HPDE6-E6E7 (cell line): Measurements from ENCODE around the gene NPDC1.

Source experiments
- DNase-seq: peaks from one replicate; pipeline ENCODE4 v3.0.0; 2011; ENCODE audit warnings: missing footprints; ENCODE audit errors: extremely low spot score

The NPDC1 gene, protein sequence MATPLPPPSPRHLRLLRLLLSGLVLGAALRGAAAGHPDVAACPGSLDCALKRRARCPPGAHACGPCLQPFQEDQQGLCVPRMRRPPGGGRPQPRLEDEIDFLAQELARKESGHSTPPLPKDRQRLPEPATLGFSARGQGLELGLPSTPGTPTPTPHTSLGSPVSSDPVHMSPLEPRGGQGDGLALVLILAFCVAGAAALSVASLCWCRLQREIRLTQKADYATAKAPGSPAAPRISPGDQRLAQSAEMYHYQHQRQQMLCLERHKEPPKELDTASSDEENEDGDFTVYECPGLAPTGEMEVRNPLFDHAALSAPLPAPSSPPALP

GRCh38 chr9:137046088-137046787 lies at the start of gene NPDC1:
Gene NPDC1, minus strand, starts transcription at chr9:137046177. Its CDS starts 188 bp downstream, at chr9:137045989.
- peak; percentile 88 for DNase-seq

DNA sequence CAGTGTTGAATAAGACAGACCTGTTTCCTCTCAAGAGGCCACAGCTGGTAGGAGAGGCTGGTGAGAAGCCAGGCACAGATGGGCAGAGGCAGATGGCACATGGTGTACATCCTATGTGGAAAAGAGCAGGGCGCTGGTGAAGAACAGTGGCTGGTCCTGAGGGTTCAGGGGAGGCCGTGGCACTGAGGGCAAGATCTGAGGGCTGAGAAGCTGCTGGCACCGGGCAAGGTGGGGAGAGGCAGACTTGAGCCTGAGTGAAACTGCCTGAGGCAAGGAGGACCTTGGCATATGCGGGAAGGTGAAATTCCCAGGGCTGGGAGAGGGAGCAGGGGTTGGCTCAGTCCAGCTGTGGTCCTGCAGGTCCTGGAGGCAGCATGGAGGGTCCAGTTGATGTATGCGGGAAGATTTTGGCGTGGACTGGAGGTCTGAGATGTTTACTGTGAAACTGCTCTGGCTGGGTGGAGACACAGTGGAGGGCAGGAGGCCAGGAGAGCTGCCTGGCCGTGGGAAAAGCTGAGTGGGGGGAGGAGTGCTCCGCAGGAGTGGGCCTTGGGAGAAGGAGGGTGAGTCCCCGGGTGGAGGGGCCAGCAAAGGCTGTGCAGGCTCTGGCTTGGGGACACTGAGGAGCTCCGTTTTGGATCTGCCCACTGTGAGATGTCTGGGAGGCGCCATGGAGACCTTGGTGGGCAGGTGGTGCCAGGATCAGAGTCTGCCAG lies 43.4 kb upstream of the NPDC1 start:
- no peak for DNase-seq

DNA sequence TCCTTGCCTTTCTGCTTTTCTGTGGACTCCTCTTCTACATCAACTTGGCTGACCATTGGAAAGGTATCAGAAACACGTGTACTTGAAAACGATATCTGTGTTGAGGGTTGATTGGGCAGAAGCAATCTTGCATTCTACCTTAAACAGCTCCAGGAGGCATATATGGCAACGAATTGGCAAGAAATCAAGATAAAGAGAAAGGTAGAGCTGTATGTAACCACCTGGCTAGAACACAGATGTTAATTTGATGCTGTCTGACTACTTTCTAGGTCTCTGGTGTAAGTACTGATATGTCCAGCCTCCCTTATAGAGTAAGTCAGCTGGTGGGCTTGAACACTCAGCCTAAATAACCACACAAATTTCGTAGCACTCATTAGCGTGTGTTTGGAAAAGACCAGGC lies 42.1 kb upstream of the NPDC1 start:
- no peak for DNase-seq

DNA sequence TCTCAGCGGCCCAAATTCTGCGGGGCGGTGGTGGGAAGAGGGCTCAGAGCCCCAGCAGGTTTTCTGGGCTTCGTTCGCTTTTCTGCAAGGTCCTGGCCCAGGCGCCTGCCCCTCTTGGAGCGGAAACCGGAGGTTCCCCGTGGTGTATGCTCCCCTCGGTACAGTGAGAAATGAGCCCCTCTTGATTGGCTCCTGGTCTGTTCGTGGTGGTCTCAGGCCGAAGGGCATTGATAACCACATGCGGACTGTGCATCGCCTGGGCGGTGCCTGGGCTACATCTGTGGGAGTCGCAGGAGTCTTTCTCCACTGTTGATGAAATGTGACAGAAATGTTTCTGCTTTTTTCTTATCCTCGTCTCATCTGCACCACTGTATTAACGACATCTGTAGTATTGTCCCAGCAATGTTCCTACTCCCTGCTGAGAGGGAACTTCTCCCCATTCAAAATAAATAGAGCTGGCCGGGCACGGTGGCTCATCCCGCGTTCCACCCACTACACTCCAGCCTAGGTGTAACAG lies 41.5 kb upstream of the NPDC1 start:
- no peak for DNase-seq

GRCh38 chr9:137086531-137087408 lies 40.8 kb upstream of the NPDC1 start, which contains the start of gene MAN1B1:
Gene MAN1B1, plus strand, starts transcription at chr9:137086985. Its CDS starts 15 bp downstream, at chr9:137087000.
- DNase-seq = peak; percentile 95

GRCh38 chr9:137085920-137086530 lies 40.0 kb upstream of the NPDC1 start:
- no peak for DNase-seq

- no peak for DNase-seq
Measured at GRCh38 chr9:137084526-137084925, 38.5 kb upstream of the NPDC1 start.

DNA sequence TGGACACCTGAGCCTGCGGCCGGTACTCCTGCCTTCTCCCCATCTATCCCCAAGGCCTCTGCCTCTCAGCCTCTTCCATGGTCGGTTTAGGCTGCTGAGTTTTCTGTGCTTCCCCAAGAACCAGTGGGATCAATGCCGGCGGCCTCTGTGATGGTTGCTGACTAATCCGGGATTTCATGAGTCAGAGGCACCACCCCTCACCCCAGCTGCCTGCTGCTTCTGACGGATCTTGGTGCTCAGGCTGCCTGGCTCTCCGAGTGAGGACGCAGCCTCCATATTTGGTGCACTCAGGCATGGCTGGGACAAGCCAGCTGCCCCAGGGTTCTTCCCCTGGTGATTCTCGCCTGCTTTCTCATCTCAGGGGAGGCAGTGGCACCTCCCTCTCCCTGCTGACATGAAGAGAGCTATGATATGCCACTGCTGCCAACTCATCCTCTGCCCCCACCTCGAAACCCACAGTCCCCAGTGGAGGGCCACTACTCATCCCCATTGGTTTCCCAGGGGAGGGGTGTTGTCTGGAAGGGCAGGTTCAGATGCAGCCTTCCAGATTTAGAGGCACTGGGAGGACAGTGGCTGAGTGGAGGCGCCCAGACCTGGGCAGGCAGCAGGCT lies 37.5 kb upstream of the NPDC1 start:
- peak; percentile 90 for DNase-seq

GRCh38 chr9:137082925-137083290 lies 36.9 kb upstream of the NPDC1 start:
- no peak for DNase-seq

GRCh38 chr9:137082222-137082924 lies 36.4 kb upstream of the NPDC1 start:
- DNase-seq = no peak

GRCh38 chr9:137080260-137081122 lies 34.5 kb upstream of the NPDC1 start:
- no peak for DNase-seq

DNA sequence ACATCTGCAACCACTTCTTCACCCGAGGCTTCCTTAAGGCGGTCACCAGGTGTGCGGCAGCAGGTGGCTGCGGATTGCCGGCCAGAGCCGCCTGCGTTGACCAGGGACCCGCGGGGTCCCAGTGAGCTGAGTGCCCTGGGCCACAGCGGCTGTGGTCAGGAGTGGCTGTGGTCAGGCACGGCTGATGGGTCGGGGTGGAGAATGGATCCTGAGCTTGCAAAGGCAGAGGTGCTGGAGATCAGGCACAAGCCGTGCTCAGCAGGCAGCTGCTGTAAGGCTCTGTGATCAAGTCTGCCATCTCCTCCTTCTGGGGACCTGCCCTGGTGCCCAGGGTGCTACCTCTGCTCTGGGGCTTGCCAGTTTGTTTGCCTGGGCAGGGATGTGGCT lies 33.4 kb upstream of the NPDC1 start:
- DNase-seq = no peak

DNA sequence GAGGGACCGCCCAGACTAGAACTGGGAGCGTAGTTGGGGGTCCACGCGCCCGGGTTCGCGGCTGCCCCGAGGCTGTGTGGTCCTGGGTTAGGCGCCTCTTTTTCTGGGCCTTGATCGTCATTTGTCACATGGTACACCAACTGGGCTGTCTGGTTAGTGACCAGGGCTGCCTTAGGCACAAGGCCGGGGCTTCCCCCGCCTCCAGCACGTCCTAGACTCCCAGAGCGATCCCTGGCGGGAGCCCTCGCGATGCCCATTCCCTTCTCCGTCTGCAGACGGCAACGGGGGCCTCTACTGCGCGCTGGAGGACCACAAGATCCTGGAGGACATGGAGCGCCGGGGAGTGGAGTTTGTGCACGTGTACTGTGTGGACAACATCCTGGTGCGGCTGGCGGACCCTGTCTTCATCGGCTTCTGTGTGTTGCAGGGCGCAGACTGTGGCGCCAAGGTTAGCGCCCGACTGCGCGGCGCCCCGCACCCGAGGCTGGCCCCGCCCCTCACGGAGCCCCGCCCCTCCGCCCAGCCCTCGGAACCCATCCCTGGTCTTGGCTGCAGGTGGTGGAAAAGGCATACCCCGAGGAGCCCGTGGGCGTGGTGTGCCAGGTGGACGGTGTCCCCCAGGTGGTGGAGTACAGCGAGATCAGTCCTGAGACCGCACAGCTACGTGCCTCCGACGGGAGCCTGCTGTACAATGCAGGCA lies 32.9 kb upstream of the NPDC1 start:
- no peak for DNase-seq

- no peak for DNase-seq
Measured at GRCh38 chr9:137077758-137078693, 32.0 kb upstream of the NPDC1 start.

DNA sequence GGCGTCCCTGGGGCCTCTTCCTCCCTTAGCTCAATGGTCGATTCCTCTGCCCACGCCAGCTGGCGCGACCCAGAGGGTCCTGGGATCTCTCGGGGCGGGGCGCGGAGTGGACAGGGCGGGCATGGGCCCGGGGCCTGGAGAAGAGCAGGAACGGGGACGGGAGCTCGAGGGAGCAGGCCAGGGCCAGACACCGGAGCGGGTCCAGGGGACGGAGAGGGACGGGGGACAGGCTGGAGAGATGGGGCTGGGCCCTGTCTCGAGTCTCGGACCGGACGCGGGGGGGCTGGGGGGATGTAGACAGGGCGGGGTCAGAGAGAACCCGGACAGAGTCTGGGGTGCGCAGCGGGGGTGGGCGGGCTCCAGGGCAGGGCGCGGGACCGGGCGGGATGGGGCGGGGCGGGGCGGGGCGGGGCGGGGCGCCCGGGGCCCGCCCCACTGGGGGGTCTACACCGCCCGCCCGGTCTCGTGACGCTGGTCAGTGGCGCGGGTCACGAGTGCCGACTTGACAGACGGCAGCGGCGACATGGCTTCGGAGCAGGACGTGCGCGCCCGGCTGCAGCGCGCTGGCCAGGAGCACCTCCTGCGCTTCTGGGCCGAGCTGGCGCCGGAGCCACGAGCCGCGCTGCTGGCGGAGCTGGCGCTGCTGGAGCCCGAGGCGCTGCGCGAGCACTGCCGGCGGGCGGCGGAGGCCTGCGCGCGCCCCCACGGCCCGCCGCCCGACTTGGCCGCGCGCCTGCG lies 31.2 kb upstream of the NPDC1 start, which contains the start of gene UAP1L1:
UAP1L1 (plus strand) TSS at position 508 of the 738 bp plus-strand sequence; CDS start at position 524, 16 bp downstream.
- no peak for DNase-seq

DNA sequence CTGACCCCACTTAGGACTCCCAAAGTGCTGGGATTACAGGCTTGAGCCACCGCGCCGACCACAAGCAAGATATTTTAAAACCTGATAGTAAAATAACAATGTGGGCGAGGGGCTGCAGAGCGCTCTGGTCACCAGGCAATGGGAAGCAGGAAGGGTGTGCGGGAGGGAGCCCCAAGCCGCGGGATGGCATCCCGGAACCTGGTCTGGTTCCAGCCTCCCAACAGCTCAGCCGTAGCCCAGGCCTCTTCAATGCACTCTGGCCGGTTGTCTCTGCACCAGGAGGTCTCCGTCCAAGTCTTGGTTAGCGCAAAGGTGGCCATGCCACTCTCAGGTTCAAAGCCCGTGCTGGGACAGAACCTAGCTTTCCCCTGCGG lies 30.6 kb upstream of the NPDC1 start:
- DNase-seq = no peak
